BLaER1 (cell line): ENCODE data around the gene HPS1.

ENCODE experiments used
- H3K27ac ChIP-seq: shearing (Covaris generic); formaldehyde crosslinking; 2 replicates; pipeline ENCODE4 v1.8.1; 2022
- H3K27me3 ChIP-seq: shearing (Covaris generic); formaldehyde crosslinking; 2 replicates; pipeline ENCODE4 v1.8.1; 2022
- H3K36me3 ChIP-seq: shearing (Covaris generic); formaldehyde crosslinking; 2 replicates; pipeline ENCODE4 v1.8.1; 2022
- H3K4me1 ChIP-seq: shearing (Covaris generic); formaldehyde crosslinking; 2 replicates; pipeline ENCODE4 v1.8.1; 2022
- H3K4me2 ChIP-seq: shearing (Covaris generic); formaldehyde crosslinking; 2 replicates; pipeline ENCODE4 v1.8.1; 2022
- H3K4me3 ChIP-seq: shearing (Covaris generic); formaldehyde crosslinking; 2 replicates; pipeline ENCODE4 v1.8.1; 2022
- H3K9ac ChIP-seq: shearing (Covaris generic); formaldehyde crosslinking; 2 replicates; pipeline ENCODE4 v1.8.1; 2022
- H3K9me3 ChIP-seq: shearing (Covaris generic); formaldehyde crosslinking; 2 replicates; pipeline ENCODE4 v1.8.1; 2022
- H4K20me1 ChIP-seq: shearing (Covaris generic); formaldehyde crosslinking; 2 replicates; pipeline ENCODE4 v1.8.1; 2022
- Cebpa-rat ChIP-seq: shearing (Covaris generic); IDR thresholded peaks from 2 replicates; pipeline ENCODE4 v1.8.1; 2022

HPS1 gene

GRCh38 chr10:98465866-98466265 is 19.1 kb upstream of the HPS1 start:
- Histone ChIP-seq H3K9me3 (no peaks in the 10 kb centered on the region), H3K9ac (no peak overlapping the region), H3K4me3 (no peak overlapping the region), H3K27me3 (no peaks in the 10 kb centered on the region), H3K27ac (no peak overlapping the region), H3K36me3 (no peaks in the 10 kb centered on the region), H3K4me2 (no peak overlapping the region), H4K20me1 (no peaks in the 10 kb centered on the region), H3K4me1 (0 out of 2 replicates have a peak, but pooled peaks cover 5% of the 10 kb centered on the region)
- TF ChIP-seq Cebpa-rat: no peak

GRCh38 chr10:98463976-98464754 is 17.4 kb upstream of the HPS1 start:
- Histone ChIP-seq H3K9me3 (no peaks in the 10 kb centered on the region), H3K4me1 (0 out of 2 replicates have a peak, but pooled peaks cover 5% of the 10 kb centered on the region), H3K4me2 (no peak overlapping the region), H3K27ac (no peak overlapping the region), H3K27me3 (no peaks in the 10 kb centered on the region), H3K4me3 (no peak overlapping the region), H3K36me3 (no peaks in the 10 kb centered on the region), H3K9ac (no peak overlapping the region), H4K20me1 (no peaks in the 10 kb centered on the region)
- no peak for TF ChIP-seq Cebpa-rat

GRCh38 chr10:98463016-98463415 is 16.3 kb upstream of the HPS1 start:
- 0 out of 2 replicates have a peak, but pooled peaks cover under 1% of the 10 kb centered on the region for H3K4me1 ChIP-seq
- no peaks in the 10 kb centered on the region for H3K9me3 ChIP-seq
- H4K20me1 ChIP-seq: no peaks in the 10 kb centered on the region
- H3K9ac ChIP-seq: no peak overlapping the region
- H3K36me3 ChIP-seq: no peaks in the 10 kb centered on the region
- no peak for TF ChIP-seq Cebpa-rat
- no peak overlapping the region for H3K27ac ChIP-seq
- H3K4me3 ChIP-seq: no peak overlapping the region
- H3K4me2 ChIP-seq: no peak overlapping the region
- H3K27me3 ChIP-seq: no peaks in the 10 kb centered on the region

DNA sequence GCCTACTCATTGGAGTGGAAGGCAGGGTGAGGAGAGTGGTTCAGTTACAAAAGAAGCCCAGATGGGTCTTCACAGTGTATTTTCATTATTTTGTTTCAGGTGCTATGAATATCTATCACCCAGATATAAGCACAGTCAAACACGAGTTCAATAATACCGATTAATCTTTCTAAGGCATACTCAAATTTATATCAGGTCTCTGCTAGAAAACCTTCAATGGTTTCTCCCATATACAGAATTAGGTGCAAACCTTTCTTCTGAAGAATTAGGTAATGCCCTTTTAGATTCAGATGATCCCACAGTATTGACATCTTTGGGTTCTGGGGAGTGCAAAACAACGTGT is 14.7 kb upstream of the HPS1 start:
- H3K36me3 ChIP-seq: no peaks in the 10 kb centered on the region
- peaks cover 3% of the 10 kb centered on the region; the same call in 1 of the 2 replicates for H3K4me1 ChIP-seq
- H4K20me1 ChIP-seq: no peaks in the 10 kb centered on the region
- TF ChIP-seq Cebpa-rat: no peak
- H3K27me3 ChIP-seq: no peaks in the 10 kb centered on the region
- no peak overlapping the region for H3K9ac ChIP-seq
- no peak overlapping the region for H3K4me2 ChIP-seq
- no peak overlapping the region for H3K27ac ChIP-seq
- no peak overlapping the region for H3K4me3 ChIP-seq
- no peaks in the 10 kb centered on the region for H3K9me3 ChIP-seq

- Histone ChIP-seq H3K27me3 (no peaks in the 10 kb centered on the region), H3K9ac (no peak overlapping the region), H3K4me2 (no peak overlapping the region), H3K4me3 (no peak overlapping the region), H3K4me1 (peaks cover 6% of the 10 kb centered on the region; the same call in 1 of the 2 replicates), H3K9me3 (no peaks in the 10 kb centered on the region), H4K20me1 (no peaks in the 10 kb centered on the region), H3K27ac (no peak overlapping the region), H3K36me3 (no peaks in the 10 kb centered on the region)
- TF ChIP-seq Cebpa-rat: no peak
Observed at GRCh38 chr10:98460837-98461499, 14.2 kb upstream of the HPS1 start.

DNA sequence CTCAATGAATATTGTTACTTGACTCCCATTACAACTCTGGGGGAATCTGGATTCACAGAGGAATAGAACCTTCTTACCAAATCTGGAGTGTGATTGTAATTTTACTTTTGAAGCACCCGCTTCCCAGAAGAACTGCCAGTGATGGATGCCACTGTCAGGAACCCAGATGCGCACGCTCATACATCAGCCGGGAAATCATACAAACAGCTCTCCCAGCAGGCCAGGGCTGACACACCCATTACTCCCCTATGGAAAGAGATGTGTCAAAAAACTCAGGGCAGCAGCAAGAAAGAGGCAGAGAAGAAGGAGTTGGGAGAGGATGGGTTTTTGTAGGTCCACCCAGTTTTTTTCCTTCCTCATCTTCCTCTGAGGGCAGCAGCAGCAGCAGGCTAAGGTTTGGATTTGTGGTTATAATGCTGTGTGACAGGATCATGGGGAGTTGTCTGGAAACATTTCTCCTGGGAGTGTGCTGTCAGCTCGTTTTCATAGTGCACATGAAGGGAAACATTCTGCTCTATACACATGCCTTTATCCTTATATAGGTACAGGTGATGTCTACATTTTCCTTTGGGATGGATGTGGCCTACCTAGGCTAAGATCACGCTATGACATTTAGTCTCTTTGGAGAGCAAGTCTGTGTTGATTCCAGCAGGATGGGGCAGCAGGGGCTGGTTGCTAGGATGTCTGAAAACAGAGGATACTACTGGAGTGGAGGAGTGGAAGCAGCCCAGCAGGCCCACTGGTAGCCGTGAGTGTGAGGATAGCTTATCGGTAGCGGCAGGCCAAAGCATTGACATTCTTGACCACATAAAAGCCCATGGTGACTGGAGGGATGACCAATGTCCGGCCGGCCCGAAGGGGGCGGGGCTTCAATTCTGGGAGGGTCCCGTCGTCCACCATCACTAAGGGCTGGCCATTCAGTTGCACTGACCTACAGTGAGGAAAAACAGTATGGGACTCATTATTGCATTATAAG is 12.4 kb upstream of the HPS1 start:
- H3K27me3 ChIP-seq: no peaks in the 10 kb centered on the region
- no peaks in the 10 kb centered on the region for H3K36me3 ChIP-seq
- no peak overlapping the region for H3K4me2 ChIP-seq
- no peaks in the 10 kb centered on the region for H4K20me1 ChIP-seq
- peaks cover 6% of the 10 kb centered on the region; the same call in 1 of the 2 replicates for H3K4me1 ChIP-seq
- no peak overlapping the region for H3K4me3 ChIP-seq
- no peaks in the 10 kb centered on the region for H3K9me3 ChIP-seq
- no peak overlapping the region for H3K27ac ChIP-seq
- TF ChIP-seq Cebpa-rat: no peak
- no peak overlapping the region for H3K9ac ChIP-seq

DNA sequence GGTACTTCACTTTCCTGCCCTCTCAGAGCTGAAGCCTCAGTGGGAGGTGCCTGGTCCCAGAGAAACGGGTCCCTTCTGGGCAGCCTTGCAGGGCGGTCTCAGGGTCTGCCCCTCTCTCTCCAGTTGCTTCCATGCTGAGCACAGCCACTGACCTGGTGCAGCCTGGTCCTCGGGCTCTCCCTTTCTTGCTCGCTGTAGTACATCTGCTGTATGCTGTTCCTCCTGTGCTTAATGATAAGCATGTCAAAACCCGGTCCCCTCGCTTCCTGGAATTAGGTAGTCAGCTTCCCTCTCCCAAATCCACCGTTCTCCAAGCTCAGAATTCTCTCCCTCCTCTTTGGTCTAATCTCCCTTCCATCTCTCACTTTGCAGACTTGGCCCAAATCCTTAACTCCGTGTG is 11.0 kb upstream of the HPS1 start:
- Histone ChIP-seq H3K27me3 (no peaks in the 10 kb centered on the region), H3K9ac (no peak overlapping the region), H3K4me1 (peaks cover 6% of the 10 kb centered on the region; the same call in 1 of the 2 replicates), H4K20me1 (no peaks in the 10 kb centered on the region), H3K9me3 (no peaks in the 10 kb centered on the region), H3K36me3 (no peaks in the 10 kb centered on the region), H3K27ac (no peak overlapping the region), H3K4me3 (no peak overlapping the region), H3K4me2 (no peak overlapping the region)
- no peak for TF ChIP-seq Cebpa-rat

- Histone ChIP-seq H3K27me3 (no peaks in the 10 kb centered on the region), H4K20me1 (no peaks in the 10 kb centered on the region), H3K9me3 (no peaks in the 10 kb centered on the region), H3K4me3 (no peak overlapping the region), H3K4me1 (peaks cover 6% of the 10 kb centered on the region; the same call in 1 of the 2 replicates), H3K27ac (no peak overlapping the region), H3K36me3 (no peaks in the 10 kb centered on the region), H3K9ac (no peak overlapping the region), H3K4me2 (no peak overlapping the region)
- TF ChIP-seq Cebpa-rat: no peak
Observed at GRCh38 chr10:98456686-98457482, 10.1 kb upstream of the HPS1 start.

GRCh38 chr10:98456043-98456570 is 9.4 kb upstream of the HPS1 start:
- Histone ChIP-seq H3K4me3 (no peak overlapping the region), H3K27ac (no peak overlapping the region), H3K36me3 (no peaks in the 10 kb centered on the region), H3K4me1 (peaks cover 6% of the 10 kb centered on the region; the same call in 1 of the 2 replicates), H3K27me3 (no peaks in the 10 kb centered on the region), H4K20me1 (no peaks in the 10 kb centered on the region), H3K9ac (no peak overlapping the region), H3K9me3 (no peaks in the 10 kb centered on the region), H3K4me2 (no peak overlapping the region)
- no peak for TF ChIP-seq Cebpa-rat
